Progenitor cell of endocrine pancreas (in vitro differentiated cells): ENCODE data around the gene MAPK8. TPM values are rescaled to one million over a fixed set of nuclear protein-coding genes. Genes with fewer than 3 reads are reported as not detected.

Source experiments
- DNase-seq: peaks from one replicate; pipeline ENCODE4 v3.0.0; 2021; ENCODE audit warnings: low spot score; ENCODE audit not compliant: unreplicated experiment
- H3K27ac Mint-ChIP-seq: 2 replicates; pipeline ENCODE4 v1.8.0; 2021; ENCODE audit warnings: mild to moderate bottlenecking, moderate library complexity, mixed read lengths
- H3K27me3 Mint-ChIP-seq: 2 replicates; pipeline ENCODE4 v1.8.0; 2021; ENCODE audit warnings: mixed read lengths
- H3K36me3 Mint-ChIP-seq: 2 replicates; pipeline ENCODE4 v1.8.0; 2022; ENCODE audit warnings: mixed read lengths; ENCODE audit not compliant: insufficient read depth
- H3K4me1 Mint-ChIP-seq: 2 replicates; pipeline ENCODE4 v1.8.0; 2021; ENCODE audit warnings: low read depth, mixed read lengths
- H3K4me3 Mint-ChIP-seq: 2 replicates; pipeline ENCODE4 v1.8.0; 2021; ENCODE audit warnings: low read depth, mild to moderate bottlenecking, moderate library complexity, mixed read lengths
- H3K9me3 Mint-ChIP-seq: 2 replicates; pipeline ENCODE4 v1.8.0; 2021; ENCODE audit warnings: low read depth, mixed read lengths
- total RNA-seq: library from RNA; stranded (reverse); gene quantifications from 2 replicates; pipeline ENCODE4 v1.2.1, GENCODE V29; 2021
- TF ChIP-seq, protein P1 (sequence below): fragments of 200-600 bp; sonication (generic); IDR thresholded peaks from one replicate; pipeline ENCODE4 v1.5.0; 2021; ENCODE audit warnings: antibody characterized with exemption, mild to moderate bottlenecking; ENCODE audit not compliant: unreplicated experiment

The MAPK8 gene
- total RNA-seq, 1 donor from 2014 or later, result 69.7 TPM

DNA sequence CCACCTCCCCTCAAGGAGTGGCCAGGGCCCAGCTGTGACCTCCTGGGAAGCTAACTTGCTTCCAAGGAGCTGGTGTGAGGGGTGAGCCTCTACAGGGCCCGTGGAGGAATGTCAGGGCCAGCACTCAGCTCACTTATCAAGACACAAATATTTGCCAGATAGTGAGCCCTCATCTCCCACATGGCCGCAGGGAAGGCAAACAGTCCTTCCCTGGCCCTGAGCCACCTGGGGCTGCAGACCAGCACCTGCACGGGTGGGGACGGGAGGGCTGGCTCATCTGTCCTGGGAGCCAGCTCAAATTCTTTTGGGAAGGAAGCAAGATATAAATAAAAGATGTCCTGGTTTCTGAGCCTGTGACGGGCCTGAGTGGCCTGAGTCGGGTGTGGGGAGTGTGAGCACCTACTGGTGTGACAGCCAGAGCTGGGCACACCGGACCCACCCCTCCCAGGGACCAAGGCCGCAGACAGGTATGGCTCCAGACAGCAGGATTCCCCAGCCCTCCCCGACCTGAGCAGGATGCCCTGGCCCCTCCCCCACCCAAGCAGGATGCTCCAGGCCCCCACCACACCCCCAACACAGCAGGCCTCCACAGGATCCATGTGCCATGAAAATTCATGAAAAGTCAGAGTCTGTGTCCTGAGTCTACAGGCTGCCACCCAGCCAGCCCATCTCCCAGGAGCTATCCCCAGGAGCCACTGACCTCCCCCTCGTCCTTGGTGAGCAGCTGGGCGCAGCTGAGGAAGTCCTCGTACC is 148.0 kb downstream of the MAPK8 start:
- peak; percentile 40 for DNase-seq
- Mint-ChIP-seq H3K27me3 (peaks cover 2% of the 10 kb centered on the region), H3K27ac (peak overlapping the region; percentile 93), H3K4me3 (peak overlapping the region; percentile 35), H3K9me3 (no peaks in the 10 kb centered on the region), H3K4me1 (peaks cover 28% of the 10 kb centered on the region), H3K36me3 (no peaks in the 10 kb centered on the region)
- TF ChIP-seq, protein P1, sequence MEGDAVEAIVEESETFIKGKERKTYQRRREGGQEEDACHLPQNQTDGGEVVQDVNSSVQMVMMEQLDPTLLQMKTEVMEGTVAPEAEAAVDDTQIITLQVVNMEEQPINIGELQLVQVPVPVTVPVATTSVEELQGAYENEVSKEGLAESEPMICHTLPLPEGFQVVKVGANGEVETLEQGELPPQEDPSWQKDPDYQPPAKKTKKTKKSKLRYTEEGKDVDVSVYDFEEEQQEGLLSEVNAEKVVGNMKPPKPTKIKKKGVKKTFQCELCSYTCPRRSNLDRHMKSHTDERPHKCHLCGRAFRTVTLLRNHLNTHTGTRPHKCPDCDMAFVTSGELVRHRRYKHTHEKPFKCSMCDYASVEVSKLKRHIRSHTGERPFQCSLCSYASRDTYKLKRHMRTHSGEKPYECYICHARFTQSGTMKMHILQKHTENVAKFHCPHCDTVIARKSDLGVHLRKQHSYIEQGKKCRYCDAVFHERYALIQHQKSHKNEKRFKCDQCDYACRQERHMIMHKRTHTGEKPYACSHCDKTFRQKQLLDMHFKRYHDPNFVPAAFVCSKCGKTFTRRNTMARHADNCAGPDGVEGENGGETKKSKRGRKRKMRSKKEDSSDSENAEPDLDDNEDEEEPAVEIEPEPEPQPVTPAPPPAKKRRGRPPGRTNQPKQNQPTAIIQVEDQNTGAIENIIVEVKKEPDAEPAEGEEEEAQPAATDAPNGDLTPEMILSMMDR, result no peak

- Mint-ChIP-seq H3K9me3 (no peaks in the 10 kb centered on the region), H3K4me3 (no peak overlapping the region), H3K4me1 (peaks cover 28% of the 10 kb centered on the region), H3K36me3 (no peaks in the 10 kb centered on the region), H3K27ac (peak overlapping the region; percentile 53), H3K27me3 (peaks cover 2% of the 10 kb centered on the region)
- no peak for DNase-seq
- TF ChIP-seq, protein P1, result no peak
Observed at GRCh38 chr10:48455055-48455391, 148.5 kb downstream of the MAPK8 start.

DNA sequence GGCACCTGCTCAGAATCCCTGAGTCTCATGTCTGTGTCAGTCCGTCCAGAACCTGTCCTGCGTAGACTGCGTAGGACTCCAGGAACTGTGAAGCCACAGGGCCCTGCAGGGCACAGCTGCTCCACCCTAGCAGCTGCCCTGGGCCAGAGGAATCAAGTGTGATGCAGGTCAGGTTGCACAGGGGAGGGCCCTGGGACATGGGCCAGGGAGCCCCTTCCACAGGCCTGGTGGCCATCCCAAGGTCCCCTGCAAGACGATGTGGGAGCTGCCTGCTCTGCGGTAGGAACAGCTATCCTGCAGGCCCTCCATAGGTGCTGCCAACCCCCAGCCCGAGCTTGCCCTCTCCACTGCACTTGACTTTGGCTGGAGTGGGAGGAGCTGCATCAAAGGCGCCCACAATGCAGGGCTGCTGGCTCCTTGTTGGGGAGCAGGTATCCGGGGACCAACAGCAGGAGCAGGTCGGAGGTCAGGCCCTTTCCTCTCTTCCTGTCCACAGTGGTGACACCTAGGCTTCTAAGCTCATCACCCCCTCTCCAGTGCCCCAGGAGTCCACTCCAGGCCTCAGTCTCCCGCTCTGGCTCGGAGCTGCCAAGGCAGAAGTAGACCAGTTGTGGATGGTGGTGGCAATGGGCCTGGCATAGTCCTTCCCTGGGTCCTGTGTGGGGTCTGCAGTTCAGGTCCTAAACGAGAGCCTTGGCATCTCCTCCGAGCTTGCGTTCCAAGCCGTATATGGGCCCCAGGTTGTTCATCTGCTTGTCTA is 149.1 kb downstream of the MAPK8 start:
- DNase-seq, result no peak
- Mint-ChIP-seq H3K27ac (no peak overlapping the region), H3K4me3 (no peak overlapping the region)

DNA sequence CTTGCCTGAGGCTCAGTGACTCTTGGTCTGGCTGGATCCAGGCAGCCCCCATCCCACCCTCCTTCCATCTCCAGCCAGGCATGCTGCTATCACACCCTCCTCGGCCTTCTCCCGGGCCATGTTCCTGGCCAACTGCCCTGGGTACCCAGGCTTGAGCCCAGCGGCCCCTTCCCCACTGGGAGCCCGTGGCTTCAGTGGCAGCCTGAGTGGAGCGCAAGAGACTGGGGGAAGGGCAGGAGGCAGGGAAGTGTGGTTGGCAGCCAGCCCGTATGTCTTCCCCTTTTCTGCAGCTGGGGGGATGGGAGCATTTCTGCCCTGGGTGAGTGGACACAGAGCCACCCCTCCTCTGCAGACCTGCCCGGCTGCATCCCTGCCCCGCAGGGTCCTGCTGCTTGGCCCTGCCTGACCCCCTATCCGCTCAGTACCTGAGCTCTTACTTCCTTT is 149.9 kb downstream of the MAPK8 start:
- no peak overlapping the region for H3K27ac Mint-ChIP-seq
- H3K9me3 Mint-ChIP-seq, result peaks cover 4% of the 10 kb centered on the region
- H3K4me3 Mint-ChIP-seq, result no peak overlapping the region
- peaks cover 5% of the 10 kb centered on the region for H3K27me3 Mint-ChIP-seq
- TF ChIP-seq, protein P1, result no peak
- no peak for DNase-seq
- H3K4me1 Mint-ChIP-seq, result peaks cover 28% of the 10 kb centered on the region
- no peaks in the 10 kb centered on the region for H3K36me3 Mint-ChIP-seq

More for the DNA sequence above, 149.1 kb downstream of the MAPK8 start:
- Mint-ChIP-seq H3K9me3 (peaks cover 3% of the 10 kb centered on the region), H3K27me3 (peaks cover 4% of the 10 kb centered on the region), H3K36me3 (no peaks in the 10 kb centered on the region), H3K4me1 (peaks cover 28% of the 10 kb centered on the region)
- TF ChIP-seq, protein P1, result no peak

GRCh38 chr10:48456808-48457761 is 150.6 kb downstream of the MAPK8 start:
- Mint-ChIP-seq H3K27ac (no peak overlapping the region), H3K4me1 (peaks cover 28% of the 10 kb centered on the region), H3K27me3 (peaks cover 5% of the 10 kb centered on the region), H3K4me3 (no peak overlapping the region), H3K36me3 (no peaks in the 10 kb centered on the region), H3K9me3 (peaks cover 4% of the 10 kb centered on the region)
- no peak for DNase-seq
- TF ChIP-seq, protein P1, result no peak
